DMS79 (cell line): Measurements from ENCODE around the gene KIFC1.
"Not testable (repeated sequence)": the region's sequence is repeated elsewhere in the genome, so short reads cannot be mapped to it uniquely, and the experiment has no call there.

ENCODE experiments used
- DNase-seq: peaks from one replicate; lab custom pipeline; 2025; lab: John Stamatoyannopoulos, UW

The KIFC1 gene, protein sequence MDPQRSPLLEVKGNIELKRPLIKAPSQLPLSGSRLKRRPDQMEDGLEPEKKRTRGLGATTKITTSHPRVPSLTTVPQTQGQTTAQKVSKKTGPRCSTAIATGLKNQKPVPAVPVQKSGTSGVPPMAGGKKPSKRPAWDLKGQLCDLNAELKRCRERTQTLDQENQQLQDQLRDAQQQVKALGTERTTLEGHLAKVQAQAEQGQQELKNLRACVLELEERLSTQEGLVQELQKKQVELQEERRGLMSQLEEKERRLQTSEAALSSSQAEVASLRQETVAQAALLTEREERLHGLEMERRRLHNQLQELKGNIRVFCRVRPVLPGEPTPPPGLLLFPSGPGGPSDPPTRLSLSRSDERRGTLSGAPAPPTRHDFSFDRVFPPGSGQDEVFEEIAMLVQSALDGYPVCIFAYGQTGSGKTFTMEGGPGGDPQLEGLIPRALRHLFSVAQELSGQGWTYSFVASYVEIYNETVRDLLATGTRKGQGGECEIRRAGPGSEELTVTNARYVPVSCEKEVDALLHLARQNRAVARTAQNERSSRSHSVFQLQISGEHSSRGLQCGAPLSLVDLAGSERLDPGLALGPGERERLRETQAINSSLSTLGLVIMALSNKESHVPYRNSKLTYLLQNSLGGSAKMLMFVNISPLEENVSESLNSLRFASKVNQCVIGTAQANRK

DNA sequence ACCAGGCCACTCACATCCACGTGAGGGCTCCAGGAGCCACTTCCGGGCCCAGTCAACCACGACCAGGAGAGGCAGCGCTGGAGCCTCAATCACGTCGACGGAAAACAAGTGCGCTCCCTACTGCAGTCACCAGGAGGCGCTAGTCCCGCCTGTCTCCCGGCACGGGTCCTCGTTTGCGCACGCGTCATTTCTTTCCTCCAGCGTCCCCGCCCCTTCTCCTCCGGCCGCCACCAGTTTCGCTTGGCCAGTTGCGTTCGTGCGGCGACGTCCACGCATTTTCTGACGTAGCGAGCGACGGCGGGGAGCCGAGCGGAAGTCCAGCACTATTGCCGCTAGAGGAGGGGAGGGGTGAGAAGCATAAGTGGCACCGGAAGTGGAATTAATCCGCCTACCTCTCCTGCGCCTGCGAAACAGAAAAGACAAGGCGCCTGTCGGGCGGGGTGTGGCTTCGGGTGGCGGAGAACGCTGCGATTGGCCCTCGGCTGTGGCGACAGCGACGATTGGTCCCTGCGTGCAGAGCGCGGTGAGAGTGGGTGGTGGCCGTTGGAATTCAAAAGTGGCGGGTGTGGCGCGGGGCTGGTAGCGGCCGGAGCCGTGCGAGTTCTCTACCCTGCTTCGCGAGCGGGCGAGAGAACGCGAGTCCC lies at the start of gene KIFC1:
TSS of gene KIFC1 (plus strand) at position 546 of the 644 bp plus-strand sequence. CDS start 163 bp downstream, outside the sequence.
- peak; percentile 99 for DNase-seq

DNA sequence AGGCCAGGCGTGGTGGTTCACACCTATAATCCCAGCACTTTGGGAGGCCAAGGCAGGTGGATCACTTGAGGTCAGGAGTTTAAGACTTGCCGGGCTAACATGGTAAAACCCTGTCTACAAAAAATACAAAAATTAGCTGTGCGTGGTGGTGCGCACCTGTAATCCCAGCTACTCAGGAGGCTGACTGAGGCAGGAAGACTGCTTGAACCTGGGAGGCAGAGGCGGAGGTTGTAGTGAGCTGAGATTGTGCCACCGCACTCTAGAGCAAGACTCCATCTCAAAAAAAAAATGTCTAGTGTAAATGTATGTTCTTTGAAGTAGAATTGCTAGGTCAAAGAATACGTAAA lies 48.0 kb upstream of the KIFC1 start:
- DNase-seq = not testable (repeated sequence)

DNA sequence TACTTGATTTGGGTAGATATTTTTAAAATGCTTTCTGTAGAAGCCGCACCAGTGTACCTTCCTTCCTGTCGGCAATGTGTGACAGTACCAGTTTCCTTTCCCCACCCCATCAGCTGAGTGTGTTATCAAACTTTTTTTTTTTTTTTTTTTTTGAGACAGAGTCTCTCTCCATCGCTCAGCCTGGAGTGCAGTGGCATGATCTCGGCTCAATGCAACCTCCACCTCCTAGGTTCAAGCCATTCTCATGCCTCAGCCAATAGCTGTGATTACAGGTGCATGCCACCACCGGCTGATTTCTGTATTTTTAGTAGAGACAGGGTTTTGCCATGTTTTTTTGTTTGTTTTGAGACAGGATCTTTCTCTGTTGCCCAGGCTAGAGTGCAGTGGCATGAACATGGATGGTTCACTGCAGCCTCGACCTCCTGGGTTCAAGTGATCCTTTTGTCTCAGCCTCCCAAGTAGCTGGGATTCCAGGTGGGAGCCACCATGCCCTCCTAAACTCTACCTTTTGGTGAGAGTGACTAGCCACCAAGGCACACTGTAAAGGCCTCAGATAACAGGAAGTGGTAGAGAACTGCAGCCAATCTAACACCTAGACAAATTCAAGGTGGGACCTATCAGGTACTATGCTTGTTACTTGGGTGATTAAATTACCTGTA lies 47.5 kb upstream of the KIFC1 start:
- DNase-seq = no peak

DNA sequence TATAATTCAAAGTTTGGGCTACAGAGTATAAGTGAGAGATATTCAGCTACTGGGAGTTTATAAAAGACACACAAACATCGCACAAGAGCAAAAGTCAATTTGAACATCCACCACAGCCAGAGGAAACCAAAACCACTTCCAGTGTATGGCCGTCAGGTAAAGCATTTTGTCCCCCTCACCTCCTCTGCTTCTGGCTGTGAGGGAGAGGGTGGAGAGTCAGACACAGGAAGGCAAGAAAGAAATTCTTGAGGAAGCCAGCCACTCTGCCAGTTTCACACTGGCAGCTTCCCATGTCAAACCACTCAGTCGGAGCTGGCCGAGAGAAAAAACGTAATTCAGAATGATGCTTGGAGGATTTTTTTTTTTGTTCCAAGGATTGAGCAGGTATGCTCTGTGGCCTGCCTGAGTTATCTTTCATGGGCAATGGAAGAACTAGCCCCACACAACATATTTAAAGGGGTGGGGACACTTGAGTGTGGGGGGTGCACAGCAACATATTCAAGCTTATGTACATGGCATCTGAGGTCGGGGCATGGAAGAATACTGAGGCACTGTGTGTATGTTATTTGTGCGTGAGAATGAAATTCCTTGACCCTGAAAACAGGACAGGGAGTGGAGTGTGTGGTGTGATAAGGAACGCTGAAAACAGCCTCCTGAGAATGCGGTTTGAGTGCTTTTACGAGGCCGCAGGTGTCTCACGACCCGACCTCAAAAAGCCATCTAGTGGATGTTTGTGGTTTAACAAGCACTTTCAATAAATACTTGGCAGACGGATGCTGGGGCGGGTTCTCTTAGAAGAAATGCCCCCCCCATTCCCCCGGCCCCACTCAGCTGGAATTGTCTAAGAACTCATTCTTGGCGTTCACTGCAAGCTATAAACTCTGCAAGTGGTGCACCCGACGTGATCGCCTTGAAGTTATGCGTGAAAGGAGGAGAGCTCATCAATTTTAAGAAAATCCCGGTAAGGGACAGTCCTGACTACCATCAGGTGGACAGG lies 46.6 kb upstream of the KIFC1 start:
- peak; percentile 96 for DNase-seq

DNA sequence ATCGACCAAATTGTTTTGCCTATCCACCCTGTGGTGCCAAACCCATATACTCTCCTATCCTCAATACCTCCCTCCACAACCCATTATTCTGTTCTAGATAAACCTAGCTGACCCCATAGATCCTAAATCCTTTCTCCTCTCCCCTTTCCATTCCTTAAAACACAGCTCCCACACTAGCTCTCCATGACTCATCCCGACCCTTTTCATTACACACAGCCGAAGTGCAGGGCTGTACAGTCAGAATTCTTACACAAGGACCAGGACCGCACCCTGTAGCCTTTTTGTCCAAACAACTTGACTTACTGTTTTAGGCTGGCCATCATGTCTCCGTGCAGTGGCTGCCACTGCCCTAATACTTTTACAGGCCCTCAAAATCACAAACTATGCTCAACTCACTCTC lies 44.7 kb upstream of the KIFC1 start:
- not testable (repeated sequence) for DNase-seq

DNA sequence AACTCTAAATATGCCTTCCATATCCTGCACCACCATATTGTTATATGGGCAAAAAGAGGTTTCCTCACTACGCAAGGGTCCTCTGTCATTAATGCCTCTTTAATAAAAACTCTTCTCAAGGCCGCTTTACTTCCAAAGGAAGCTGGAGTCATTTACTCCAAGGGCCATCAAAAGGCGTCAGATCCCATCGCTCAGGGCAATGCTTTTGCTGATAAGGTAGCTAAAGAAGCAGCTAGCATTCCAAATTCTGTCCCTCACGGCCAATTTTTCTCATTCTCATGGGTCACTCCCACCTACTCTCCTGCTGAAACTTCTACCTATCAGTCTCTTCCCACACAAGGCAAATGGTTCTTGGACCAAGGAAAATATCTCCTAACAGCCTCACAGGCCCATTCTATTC lies 43.8 kb upstream of the KIFC1 start:
- DNase-seq = no peak

DNA sequence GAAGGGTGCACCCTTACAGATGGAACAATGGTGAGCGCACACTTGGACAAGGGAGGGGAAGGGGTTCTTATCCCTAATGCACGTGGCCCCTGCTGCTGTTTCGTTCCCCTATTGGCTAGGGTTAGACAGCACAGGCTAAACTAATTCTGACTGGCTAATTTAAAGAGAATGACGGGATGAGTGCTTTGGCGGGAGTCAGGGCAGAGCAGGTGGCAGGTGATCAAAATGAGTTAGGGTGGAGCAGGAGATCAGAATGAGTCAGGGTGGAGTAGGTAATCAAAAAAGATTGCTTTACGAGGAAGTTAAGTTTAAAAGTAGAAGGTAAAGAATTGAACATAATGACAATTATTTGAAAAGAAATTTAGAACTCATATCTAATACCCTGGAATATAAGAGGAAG lies 35.8 kb upstream of the KIFC1 start:
- not testable (repeated sequence) for DNase-seq

DNA sequence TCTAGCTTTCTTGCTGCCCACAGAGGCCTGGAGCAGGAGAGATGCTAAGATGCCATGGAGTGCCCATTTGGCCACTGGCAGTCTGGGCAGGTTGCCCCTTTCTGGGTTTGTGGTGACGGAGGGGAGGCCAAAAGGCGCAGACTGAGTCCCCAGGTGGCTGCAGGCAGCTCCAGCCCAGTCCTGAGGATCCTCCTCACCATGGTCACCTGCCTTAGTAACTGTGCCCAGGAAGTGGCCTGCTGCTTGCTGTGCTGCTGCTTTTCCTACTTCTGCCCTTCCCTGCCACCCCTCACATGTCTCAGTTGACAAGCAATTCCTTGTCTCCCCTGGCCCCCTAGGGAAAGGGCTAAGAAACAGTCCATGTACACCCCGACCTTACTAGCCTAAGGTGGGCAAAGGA lies 35.3 kb upstream of the KIFC1 start:
- no peak for DNase-seq

DNA sequence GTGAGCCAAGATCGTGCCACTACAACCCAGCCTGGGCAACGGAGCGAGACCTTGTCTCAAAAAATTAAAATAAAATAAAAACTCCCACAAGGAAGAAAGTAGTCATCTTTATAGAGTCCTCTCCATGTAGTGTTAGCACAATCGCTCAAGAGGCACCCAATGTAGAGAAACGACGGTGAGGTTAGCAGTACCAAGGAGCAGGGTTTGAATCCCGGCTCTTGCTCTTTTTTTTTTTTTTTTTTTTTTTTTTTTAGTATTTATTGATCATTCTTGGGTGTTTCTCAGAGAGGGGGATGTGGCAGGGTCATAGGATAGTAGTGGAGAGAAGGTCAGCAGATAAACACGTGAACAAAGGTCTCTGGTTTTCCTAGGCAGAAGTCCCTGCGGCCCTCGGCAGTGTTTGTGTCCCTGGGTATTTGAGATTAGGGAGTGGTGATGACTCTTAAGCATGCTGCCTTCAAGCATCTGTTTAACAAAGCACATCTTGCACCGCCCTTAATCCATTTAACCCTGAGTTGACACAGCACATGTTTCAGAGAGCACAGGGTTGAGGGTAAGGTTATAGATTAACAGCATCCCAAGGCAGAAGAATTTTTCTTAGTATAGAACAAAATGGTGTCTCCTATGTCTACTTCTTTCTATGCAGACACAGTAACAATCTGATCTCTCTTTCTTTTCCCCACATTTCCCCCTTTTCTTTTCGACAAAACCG lies 34.3 kb upstream of the KIFC1 start:
- not testable (repeated sequence) for DNase-seq

DNA sequence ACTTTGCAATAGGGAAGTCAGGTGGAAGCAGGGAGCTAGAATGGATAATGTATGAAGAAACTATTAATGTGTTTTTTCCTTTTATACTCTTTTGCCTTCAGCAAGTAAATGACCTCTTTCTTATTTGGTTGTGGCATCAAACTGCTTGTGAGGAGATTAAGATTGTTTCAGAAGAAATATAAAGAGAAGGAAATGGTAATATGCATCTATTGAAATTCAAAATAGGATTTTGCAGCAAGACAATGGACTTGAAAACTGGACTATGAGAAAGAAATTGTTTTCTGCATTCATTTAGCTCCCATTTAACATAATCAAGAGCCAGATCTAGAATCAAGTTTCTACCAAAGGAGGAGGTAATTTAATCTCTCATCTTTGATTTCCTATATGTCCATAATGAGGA lies 32.3 kb upstream of the KIFC1 start:
- DNase-seq = no peak

DNA sequence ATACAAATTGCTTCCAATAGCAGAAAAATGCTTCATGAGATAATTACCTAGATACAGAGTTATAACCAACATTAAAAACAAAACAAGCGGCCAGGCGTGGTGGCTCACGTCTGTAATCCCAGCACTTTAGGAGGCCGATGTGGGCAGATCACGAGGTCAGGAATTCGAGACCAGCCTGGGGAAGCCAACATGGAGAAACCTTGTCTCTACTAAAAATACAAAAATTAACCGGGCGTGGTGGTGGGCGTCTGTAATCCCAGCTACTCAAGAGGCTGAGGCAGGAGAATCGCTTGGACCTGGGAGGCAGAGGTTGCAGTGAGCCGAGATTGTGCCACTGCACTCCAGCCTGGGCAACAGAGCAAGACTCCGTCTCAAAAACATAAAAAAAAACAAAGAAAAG lies 28.1 kb upstream of the KIFC1 start:
- not testable (repeated sequence) for DNase-seq

DNA sequence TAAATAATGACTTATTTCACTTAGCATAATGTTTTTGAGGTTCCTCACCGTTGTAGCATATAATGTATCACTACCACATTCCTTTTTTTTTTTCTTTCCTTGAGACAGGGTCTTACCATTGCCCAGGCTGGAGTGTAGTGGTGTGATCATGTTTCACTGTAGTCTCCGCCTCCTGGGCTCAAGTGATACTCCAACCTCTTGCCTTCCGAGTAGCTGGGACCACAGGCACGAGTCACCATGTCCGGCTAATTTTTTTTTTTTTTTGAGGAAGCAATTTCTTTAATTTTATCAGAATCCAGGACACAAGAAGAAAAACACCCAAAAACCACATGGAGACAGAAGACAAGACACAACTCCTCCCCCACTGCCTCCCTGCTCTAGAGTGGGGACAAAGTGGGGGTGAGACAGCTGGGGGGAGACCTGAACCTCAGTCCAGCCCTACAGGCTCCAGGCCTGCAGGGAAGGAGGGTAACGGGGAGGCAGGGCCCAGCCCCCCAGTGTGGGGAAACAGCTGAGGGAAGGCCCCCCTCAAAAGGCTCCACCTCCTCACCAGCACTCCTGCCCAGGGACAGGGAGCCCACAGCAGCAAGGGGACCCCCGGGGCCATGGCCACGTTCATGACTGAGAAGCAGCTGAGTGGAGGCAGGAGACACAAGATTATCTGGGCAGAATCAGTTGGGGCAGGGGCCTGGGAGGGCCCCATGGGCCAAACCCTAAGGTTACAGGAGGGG lies 27.0 kb upstream of the KIFC1 start:
- DNase-seq = peak; percentile 80

DNA sequence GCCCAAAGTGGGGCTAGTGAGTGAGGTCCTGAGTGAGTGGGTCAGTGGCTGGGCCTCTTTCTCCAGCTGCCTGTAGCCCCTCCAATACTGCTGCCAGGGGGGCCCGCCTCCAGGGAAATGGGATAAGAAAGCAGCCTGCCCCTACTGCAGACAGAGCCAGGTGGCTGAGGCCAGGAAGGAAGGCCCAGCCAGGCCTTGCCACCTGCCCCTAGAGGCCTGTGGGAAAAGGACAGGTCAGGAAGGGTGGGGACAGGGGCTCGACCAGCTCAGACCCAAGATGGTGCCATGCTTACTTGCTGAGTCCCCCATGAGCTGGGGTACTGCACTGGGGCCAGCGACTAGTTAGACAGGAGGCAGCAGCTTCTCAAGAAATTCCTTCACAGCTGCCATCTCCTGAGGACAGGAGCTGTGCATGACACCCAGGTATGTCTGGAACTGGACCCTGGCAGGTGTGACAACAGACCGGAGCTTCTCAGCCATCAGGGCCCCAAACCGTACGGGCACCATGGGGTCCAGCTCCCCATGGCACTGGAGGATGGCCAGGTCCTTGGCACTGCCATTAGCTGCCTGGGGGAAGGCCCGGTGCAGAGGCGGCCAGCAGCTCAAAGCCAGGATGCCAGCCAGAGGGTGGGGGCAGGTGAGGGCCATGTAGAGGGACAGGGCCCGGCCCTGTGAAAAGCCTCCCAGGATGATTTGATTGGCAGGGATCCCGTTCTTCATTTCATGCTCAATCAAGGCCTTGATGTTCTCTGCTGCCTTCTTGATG lies 26.2 kb upstream of the KIFC1 start:
- DNase-seq = not testable (repeated sequence)

DNA sequence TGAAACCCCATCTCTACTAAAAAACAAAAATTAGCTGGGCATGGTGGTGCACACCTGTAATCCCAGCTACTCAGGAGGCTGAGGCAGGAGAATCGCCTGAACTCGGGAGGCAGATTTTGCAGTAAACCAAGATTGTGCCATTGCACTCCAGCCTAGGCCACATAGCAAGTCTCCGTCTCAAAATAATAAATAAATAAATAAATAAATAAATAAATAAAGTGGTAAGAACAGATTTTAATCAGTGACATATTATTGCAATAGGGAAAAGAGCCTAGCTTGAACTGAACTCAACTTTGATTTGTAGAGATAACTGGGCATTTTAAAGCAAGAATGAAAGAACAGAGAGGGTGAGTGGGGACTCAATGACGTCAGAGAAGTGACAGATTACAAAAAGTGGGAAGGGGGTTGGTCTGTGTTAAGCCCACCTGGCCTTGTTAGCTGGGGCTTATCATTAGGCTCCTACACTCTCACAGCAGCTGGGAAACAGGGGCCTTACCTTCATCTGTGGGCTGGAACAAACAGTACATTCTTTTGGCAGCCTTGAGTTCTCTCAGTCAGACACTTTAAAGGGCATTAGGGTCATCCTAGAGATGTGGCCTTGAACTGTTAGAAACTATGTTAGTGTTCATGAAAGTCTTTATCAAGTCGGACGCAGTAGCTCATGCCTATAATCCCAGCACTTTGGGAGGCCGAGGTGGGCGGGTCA lies 24.5 kb upstream of the KIFC1 start:
- DNase-seq = no peak

DNA sequence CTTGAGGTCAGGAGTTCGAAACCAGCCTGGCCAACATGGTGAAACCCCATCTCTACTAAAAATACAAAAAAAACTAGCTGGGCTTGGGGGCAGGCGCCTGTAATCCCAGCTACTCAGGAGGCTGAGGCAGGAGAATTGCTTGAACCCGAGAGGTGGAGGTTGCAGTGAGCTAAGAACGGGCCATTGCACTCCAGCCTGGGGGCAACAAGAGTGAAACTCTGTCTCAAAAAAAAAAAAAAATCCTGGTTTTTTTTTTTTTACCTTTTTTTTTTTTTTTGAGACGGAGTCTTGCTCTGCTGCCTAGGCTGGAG lies 24.0 kb upstream of the KIFC1 start:
- not testable (repeated sequence) for DNase-seq

DNA sequence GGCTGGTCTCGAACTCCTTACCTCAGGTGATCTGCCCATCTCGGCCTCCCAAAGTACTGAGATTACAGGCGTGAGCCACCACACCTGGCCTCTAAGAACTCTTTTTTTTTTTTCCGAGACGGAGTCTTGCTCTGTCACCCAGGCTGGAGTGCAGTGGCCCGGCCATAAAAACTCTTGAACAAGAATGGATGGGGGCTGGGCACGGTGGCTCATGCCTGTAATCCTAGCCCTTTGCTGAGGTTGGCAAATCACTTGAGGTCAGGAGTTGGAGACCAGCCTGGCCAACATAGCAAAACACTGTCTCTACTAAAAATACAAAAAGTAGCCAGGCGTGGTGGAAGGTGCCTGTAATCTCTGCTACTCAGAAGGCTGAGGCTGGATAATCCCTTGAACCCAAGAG lies 19.7 kb upstream of the KIFC1 start:
- DNase-seq = not testable (repeated sequence)

DNA sequence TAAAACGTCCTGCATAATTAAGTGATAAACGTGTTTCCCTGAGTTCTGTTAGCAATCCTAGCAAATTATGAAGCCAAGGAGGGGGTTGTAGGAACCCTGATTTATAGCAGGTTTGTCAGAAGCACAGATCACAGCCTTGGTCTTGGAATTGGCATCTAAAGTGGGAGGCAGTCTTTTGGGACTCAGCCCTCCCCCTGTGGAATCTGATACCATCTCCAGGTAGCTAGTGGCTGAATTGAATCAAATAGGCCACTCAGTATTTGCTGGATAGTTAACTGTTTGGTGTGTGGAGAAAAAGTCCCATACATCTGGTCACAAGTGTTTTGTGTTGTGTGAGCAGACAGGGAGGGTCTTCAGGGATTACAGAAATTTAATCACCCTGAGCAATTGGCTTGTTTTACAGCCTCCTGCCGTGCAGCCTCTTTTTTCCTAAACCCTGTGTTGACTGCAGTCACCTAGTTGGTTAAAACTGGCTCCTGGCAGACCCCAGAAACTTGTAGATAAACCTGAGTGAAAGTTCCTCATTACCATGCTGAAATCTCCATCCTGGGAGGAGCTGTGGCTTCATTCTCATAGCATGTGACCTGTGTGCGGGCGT lies 19.0 kb upstream of the KIFC1 start:
- DNase-seq = no peak
